ENCODE data around the gene PHACTR3. TPM values are rescaled to one million over a fixed set of nuclear protein-coding genes. Genes with fewer than 3 reads are reported as not detected.

PHACTR3 gene
- total and polyA plus RNA-seq, 2 experiments from 2014 or later: 0.45 to 0.61 TPM

DNA sequence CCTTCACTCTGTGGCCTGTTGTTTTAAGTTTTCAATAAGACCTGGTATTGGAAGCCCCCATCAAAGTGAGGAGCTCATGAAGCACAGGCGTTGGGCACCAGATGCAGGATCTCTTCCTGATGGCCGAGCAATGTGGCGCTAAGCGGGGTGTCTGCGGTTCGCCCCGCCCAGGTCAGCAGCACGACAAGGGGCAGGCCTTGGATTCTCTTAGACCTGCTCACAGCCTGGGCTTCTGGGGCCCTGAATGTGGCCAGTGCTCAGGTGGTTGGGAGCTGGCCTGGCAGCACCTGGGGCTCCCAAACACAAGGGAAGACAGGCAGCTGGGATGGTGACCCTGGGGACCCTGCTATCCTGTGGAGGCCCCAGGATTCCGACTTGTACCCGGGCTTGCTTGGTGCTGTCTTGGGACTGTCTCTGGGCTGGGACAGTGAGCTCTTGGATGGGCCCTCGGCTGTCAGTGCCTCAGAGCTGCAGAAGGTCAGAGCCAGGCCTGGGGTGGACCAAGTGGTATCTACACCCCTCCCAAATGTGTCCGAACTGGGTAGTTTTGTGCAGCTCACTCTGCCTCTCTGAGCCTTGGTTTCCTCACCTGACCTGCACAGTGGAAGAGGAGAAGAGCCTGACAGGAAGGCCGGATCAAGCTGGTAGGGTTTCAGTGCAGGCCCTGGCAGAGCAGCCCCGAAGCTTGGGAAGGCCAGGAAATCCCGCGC, 69.1 kb downstream of the PHACTR3 start:
- Histone ChIP-seq H3K27ac (ENCODE audit: low read depth) (no peak overlapping the region), H3K4me3 (no peak overlapping the region), H4K20me1 (replicated peaks; ENCODE audit: insufficient read depth) (no peaks in the 10 kb centered on the region), H3K27me3 (ENCODE audit: insufficient read depth) (no peaks in the 10 kb centered on the region), H3K36me3 (ENCODE audit: insufficient read depth) (no peaks in the 10 kb centered on the region), H2AFZ (no peak overlapping the region), H3K4me1 (ENCODE audit: insufficient read depth) (no peaks in the 10 kb centered on the region), H3K9me2 (ENCODE audit: insufficient read depth) (no peaks in the 10 kb centered on the region), H3K79me2 (replicated peaks; ENCODE audit: insufficient read depth) (no peaks in the 10 kb centered on the region), H3F3A (replicated peaks; ENCODE audit: low read depth) (no peaks in the 10 kb centered on the region), H3K4me2 (no peak overlapping the region)
- Mint-ChIP-seq H3K4me3 (no peak overlapping the region), H3K27me3 (ENCODE audit: insufficient read depth, low read depth, poor library complexity) (peaks cover 12% of the 10 kb centered on the region), H3K9me3 (no peaks in the 10 kb centered on the region), H3K4me1 (peaks cover 9% of the 10 kb centered on the region), H3K27ac (no peak overlapping the region), H3K36me3 (ENCODE audit: low read depth) (no peaks in the 10 kb centered on the region)
- no peak for TF ChIP-seq EZH2 (IDR thresholded peaks at IDR 0.05; ENCODE audit: low read depth, unreplicated experiment)
- no peak for TF ChIP-seq EZH2phosphoT487 (IDR thresholded peaks at IDR 0.05; ENCODE audit: unreplicated experiment)
- no peak for TF ChIP-seq REST (IDR thresholded peaks at IDR 0.05; ENCODE audit: unreplicated experiment)
- DNase-seq (ENCODE audit: low spot score) (no peak), ATAC-seq (no peak)

DNA sequence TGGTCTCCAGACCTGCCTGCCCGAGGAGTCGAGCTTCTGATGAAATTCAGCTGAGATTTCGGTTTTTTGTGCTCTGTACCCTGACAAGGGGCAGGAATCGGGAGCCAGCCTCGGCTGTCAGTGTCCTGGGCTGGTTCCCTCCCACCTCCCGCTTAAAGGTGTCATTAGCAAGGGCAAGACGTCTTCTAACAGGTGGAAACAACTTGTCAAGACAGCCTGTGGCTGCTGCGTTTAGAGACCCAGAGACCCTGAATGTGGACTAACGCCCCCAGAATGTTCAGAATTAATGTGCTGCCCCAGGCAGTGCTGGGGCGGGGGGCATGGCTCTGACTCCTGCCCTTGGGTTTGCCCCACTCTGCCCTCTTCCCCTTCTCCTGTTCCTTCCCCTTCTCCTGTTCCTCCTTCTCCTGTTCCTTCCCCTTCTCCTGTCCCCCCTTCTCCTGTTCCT, 69.7 kb downstream of the PHACTR3 start:
- Histone ChIP-seq H4K20me1 (replicated peaks; ENCODE audit: insufficient read depth) (no peaks in the 10 kb centered on the region), H3K36me3 (ENCODE audit: insufficient read depth) (no peaks in the 10 kb centered on the region), H2AFZ (no peak overlapping the region), H3F3A (replicated peaks; ENCODE audit: low read depth) (no peaks in the 10 kb centered on the region), H3K27ac (ENCODE audit: low read depth) (no peak overlapping the region), H3K4me3 (no peak overlapping the region), H3K4me2 (no peak overlapping the region), H3K79me2 (replicated peaks; ENCODE audit: insufficient read depth) (no peaks in the 10 kb centered on the region), H3K4me1 (ENCODE audit: insufficient read depth) (no peaks in the 10 kb centered on the region), H3K27me3 (ENCODE audit: insufficient read depth) (no peaks in the 10 kb centered on the region), H3K9me2 (ENCODE audit: insufficient read depth) (no peaks in the 10 kb centered on the region)
- no peak for DNase-seq (ENCODE audit: low spot score)
- Mint-ChIP-seq H3K4me3 (no peak overlapping the region), H3K27me3 (ENCODE audit: insufficient read depth, low read depth, poor library complexity) (peaks cover 12% of the 10 kb centered on the region), H3K9me3 (no peaks in the 10 kb centered on the region), H3K27ac (no peak overlapping the region), H3K4me1 (peaks cover 11% of the 10 kb centered on the region), H3K36me3 (ENCODE audit: low read depth) (no peaks in the 10 kb centered on the region)
- no peak for ATAC-seq
- no peak for TF ChIP-seq EZH2 (IDR thresholded peaks at IDR 0.05; ENCODE audit: low read depth, unreplicated experiment)
- TF ChIP-seq NANOG (IDR thresholded peaks at IDR 0.05; ENCODE audit: borderline replicate concordance): no peak
- TF ChIP-seq, protein P1, sequence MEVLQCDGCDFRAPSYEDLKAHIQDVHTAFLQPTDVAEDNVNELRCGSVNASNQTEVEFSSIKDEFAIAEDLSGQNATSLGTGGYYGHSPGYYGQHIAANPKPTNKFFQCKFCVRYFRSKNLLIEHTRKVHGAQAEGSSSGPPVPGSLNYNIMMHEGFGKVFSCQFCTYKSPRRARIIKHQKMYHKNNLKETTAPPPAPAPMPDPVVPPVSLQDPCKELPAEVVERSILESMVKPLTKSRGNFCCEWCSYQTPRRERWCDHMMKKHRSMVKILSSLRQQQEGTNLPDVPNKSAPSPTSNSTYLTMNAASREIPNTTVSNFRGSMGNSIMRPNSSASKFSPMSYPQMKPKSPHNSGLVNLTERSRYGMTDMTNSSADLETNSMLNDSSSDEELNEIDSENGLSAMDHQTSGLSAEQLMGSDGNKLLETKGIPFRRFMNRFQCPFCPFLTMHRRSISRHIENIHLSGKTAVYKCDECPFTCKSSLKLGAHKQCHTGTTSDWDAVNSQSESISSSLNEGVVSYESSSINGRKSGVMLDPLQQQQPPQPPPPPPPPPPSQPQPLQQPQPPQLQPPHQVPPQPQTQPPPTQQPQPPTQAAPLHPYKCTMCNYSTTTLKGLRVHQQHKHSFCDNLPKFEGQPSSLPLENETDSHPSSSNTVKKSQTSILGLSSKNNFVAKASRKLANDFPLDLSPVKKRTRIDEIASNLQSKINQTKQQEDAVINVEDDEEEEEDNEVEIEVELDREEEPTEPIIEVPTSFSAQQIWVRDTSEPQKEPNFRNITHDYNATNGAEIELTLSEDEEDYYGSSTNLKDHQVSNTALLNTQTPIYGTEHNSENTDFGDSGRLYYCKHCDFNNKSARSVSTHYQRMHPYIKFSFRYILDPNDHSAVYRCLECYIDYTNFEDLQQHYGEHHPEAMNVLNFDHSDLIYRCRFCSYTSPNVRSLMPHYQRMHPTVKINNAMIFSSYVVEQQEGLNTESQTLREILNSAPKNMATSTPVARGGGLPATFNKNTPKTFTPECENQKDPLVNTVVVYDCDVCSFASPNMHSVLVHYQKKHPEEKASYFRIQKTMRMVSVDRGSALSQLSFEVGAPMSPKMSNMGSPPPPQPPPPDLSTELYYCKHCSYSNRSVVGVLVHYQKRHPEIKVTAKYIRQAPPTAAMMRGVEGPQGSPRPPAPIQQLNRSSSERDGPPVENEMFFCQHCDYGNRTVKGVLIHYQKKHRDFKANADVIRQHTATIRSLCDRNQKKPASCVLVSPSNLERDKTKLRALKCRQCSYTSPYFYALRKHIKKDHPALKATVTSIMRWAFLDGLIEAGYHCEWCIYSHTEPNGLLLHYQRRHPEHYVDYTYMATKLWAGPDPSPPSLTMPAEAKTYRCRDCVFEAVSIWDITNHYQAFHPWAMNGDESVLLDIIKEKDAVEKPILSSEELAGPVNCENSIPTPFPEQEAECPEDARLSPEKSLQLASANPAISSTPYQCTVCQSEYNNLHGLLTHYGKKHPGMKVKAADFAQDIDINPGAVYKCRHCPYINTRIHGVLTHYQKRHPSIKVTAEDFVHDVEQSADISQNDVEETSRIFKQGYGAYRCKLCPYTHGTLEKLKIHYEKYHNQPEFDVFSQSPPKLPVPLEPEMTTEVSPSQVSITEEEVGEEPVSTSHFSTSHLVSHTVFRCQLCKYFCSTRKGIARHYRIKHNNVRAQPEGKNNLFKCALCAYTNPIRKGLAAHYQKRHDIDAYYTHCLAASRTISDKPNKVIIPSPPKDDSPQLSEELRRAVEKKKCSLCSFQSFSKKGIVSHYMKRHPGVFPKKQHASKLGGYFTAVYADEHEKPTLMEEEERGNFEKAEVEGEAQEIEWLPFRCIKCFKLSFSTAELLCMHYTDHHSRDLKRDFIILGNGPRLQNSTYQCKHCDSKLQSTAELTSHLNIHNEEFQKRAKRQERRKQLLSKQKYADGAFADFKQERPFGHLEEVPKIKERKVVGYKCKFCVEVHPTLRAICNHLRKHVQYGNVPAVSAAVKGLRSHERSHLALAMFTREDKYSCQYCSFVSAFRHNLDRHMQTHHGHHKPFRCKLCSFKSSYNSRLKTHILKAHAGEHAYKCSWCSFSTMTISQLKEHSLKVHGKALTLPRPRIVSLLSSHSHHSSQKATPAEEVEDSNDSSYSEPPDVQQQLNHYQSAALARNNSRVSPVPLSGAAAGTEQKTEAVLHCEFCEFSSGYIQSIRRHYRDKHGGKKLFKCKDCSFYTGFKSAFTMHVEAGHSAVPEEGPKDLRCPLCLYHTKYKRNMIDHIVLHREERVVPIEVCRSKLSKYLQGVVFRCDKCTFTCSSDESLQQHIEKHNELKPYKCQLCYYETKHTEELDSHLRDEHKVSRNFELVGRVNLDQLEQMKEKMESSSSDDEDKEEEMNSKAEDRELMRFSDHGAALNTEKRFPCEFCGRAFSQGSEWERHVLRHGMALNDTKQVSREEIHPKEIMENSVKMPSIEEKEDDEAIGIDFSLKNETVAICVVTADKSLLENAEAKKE (CRISPR knock-in tag; IDR thresholded peaks at IDR 0.05): no peak
- no peak for TF ChIP-seq ZNF331 (CRISPR knock-in tag; IDR thresholded peaks at IDR 0.05; ENCODE audit: low read depth)
- no peak for TF ChIP-seq CTCF (conservative IDR thresholded peaks at IDR 0.05; ENCODE audit: low read depth in 2 of 2)
- no peak for TF ChIP-seq CREB1 (CRISPR knock-in tag; IDR thresholded peaks at IDR 0.05; ENCODE audit: low read depth)
